ENCODE measurements around the gene PRKAG2. TPM values are rescaled to one million over a fixed set of nuclear protein-coding genes. Genes with fewer than 3 reads are reported as not detected.

Gene PRKAG2
- total RNA-seq, 1 experiment from 2014 or later: 23.9 TPM

DNA sequence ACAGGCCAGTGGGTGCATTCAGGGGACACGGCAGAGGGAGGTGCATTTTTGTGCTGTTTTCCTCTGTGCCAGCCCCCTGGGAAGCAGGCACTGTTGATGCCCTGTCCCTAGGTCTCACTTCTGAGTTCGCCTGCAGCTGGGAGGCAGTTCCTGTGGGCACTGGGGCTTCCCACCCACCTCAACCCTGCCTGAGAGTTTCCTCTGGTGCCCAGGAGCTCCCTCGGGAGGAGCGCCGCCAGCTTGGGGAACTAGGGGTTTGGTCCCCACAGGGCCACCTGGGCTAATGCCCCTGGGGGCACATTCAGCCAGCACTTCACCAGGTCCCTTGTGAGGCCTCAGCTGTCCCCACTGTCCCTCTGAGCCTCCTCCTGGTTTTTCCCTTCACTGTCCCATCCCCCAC lies 179.0 kb downstream of the PRKAG2 start:
- POLR2A ChIA-PET (ENCODE audit: unreplicated experiment): no interaction called here
- peaks cover 28% of the 10 kb centered on the region for H3K4me1 ChIP-seq (ENCODE audit: insufficient read depth, low read length)
- H3K9ac ChIP-seq (ENCODE audit: low read length): no peak overlapping the region
- no peak overlapping the region for H3K4me3 ChIP-seq (ENCODE audit: low read length)
- TF ChIP-seq EZH2 (IDR thresholded peaks at IDR 0.05; ENCODE audit: low read length, unreplicated experiment) (no peak), EZH2phosphoT487 (IDR thresholded peaks at IDR 0.05; ENCODE audit: borderline replicate concordance, low read length) (no peak)
- TF ChIP-seq, protein P1, sequence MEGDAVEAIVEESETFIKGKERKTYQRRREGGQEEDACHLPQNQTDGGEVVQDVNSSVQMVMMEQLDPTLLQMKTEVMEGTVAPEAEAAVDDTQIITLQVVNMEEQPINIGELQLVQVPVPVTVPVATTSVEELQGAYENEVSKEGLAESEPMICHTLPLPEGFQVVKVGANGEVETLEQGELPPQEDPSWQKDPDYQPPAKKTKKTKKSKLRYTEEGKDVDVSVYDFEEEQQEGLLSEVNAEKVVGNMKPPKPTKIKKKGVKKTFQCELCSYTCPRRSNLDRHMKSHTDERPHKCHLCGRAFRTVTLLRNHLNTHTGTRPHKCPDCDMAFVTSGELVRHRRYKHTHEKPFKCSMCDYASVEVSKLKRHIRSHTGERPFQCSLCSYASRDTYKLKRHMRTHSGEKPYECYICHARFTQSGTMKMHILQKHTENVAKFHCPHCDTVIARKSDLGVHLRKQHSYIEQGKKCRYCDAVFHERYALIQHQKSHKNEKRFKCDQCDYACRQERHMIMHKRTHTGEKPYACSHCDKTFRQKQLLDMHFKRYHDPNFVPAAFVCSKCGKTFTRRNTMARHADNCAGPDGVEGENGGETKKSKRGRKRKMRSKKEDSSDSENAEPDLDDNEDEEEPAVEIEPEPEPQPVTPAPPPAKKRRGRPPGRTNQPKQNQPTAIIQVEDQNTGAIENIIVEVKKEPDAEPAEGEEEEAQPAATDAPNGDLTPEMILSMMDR (conservative IDR thresholded peaks at IDR 0.05; ENCODE audit: low read depth, low read length): no peak
- H3K27ac ChIP-seq (ENCODE audit: low read length): no peak overlapping the region
- DNase-seq (no peak), ATAC-seq (no peak)
- no peaks in the 10 kb centered on the region for H3K79me2 ChIP-seq (ENCODE audit: low read length)
- H3K27me3 ChIP-seq (ENCODE audit: low read length): no peaks in the 10 kb centered on the region
- no peaks in the 10 kb centered on the region for H4K20me1 ChIP-seq (ENCODE audit: low read length)
- BruUV-seq (replicated peaks): no TSS peak
- no peaks in the 10 kb centered on the region for H3K9me2 ChIP-seq (replicated peaks; ENCODE audit: low read length)
- intact Hi-C loops (cut with micrococcal nuclease): loop anchor here (2.0 to 5.0 kb wide), 2 partner anchors 49 to 127 kb away; no protein-coding TSS in a partner anchor
- H3K9me3 ChIP-seq (ENCODE audit: low read length): no peaks in the 10 kb centered on the region
- no peak overlapping the region for H3K4me2 ChIP-seq (ENCODE audit: low read length)
- H3K36me3 ChIP-seq (ENCODE audit: low read depth, low read length): no peaks in the 10 kb centered on the region
- CTCF ChIA-PET: interaction anchor here (1.6 kb wide), 1 partner anchor 66 kb away, joined by 20 read pairs; no protein-coding TSS in a partner anchor
- H2AFZ ChIP-seq (ENCODE audit: low read length): no peak overlapping the region
- H3F3A ChIP-seq (ENCODE audit: low read length, unreplicated experiment): no peaks in the 10 kb centered on the region

DNA sequence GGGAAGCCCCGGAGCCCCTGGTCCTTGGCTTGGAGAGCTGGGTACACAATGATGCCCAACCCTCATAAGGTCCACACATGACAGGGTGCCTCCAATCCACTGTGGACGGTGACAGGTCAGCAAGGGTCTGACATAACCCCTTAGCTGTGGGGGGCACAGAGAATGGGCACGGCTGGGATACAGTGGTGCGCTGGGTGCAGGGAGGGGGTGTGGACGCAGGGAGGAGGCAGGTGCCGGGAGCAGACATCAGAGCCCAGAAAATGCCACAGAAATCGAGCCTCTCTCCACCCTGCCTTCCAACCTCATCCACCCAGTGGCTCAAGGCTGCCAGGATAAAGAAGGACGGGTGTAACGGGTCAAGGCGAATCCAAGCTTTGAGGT lies 179.4 kb downstream of the PRKAG2 start:
- POLR2A ChIA-PET (ENCODE audit: unreplicated experiment): no interaction called here
- DNase-seq (no peak), ATAC-seq (no peak)
- Histone ChIP-seq H3K27ac (ENCODE audit: low read length) (no peak overlapping the region), H3K4me2 (ENCODE audit: low read length) (no peak overlapping the region), H3K4me3 (ENCODE audit: low read length) (no peak overlapping the region), H3K27me3 (ENCODE audit: low read length) (no peaks in the 10 kb centered on the region), H2AFZ (ENCODE audit: low read length) (no peak overlapping the region), H4K20me1 (ENCODE audit: low read length) (no peaks in the 10 kb centered on the region), H3K79me2 (ENCODE audit: low read length) (no peaks in the 10 kb centered on the region), H3K36me3 (ENCODE audit: low read depth, low read length) (no peaks in the 10 kb centered on the region), H3K9me2 (replicated peaks; ENCODE audit: low read length) (no peaks in the 10 kb centered on the region), H3F3A (ENCODE audit: low read length, unreplicated experiment) (no peaks in the 10 kb centered on the region), H3K4me1 (ENCODE audit: insufficient read depth, low read length) (peaks cover 28% of the 10 kb centered on the region), H3K9me3 (ENCODE audit: low read length) (no peaks in the 10 kb centered on the region), H3K9ac (ENCODE audit: low read length) (no peak overlapping the region)
- TF ChIP-seq EZH2phosphoT487 (IDR thresholded peaks at IDR 0.05; ENCODE audit: borderline replicate concordance, low read length) (no peak), EZH2 (IDR thresholded peaks at IDR 0.05; ENCODE audit: low read length, unreplicated experiment) (no peak)
- TF ChIP-seq, protein P1 (conservative IDR thresholded peaks at IDR 0.05; ENCODE audit: low read depth, low read length): no peak
- intact Hi-C loops (cut with micrococcal nuclease): loop anchor here (2.0 to 5.0 kb wide), 2 partner anchors 50 to 127 kb away; no protein-coding TSS in a partner anchor
- CTCF ChIA-PET: interaction anchor here (0.7 to 1.6 kb wide), 3 partner anchors 30 to 72 kb away, joined by 3 to 20 read pairs (median 3); no protein-coding TSS in a partner anchor
- no TSS peak for BruUV-seq (replicated peaks)

Measured in PC-3 (cell line).